Fibroblast of peridontal ligament (primary cell): ENCODE data around the gene MEGF9.

ENCODE experiments used
- DNase-seq: peaks from one replicate; pipeline ENCODE4 v3.0.0-alpha.2; 2010; ENCODE audit errors: extremely low read depth

The MEGF9 gene

GRCh38 chr9:120625222-120625621 lies 89.0 kb downstream of the MEGF9 start:
- DNase-seq: no peak

GRCh38 chr9:120622790-120623189 lies 91.5 kb downstream of the MEGF9 start:
- no peak for DNase-seq

GRCh38 chr9:120621941-120622340 lies 92.3 kb downstream of the MEGF9 start:
- no peak for DNase-seq

- peak; percentile 87 for DNase-seq
These were observed 94.3 kb downstream of the MEGF9 start for GRCh38 chr9:120619751-120620655.

- peak; percentile 43 for DNase-seq
These were observed 97.0 kb downstream of the MEGF9 start for GRCh38 chr9:120616966-120617935.

GRCh38 chr9:120612218-120612617 lies 102.1 kb downstream of the MEGF9 start:
- DNase-seq: no peak

- no peak for DNase-seq
These were observed 102.6 kb downstream of the MEGF9 start for GRCh38 chr9:120611690-120612068.

GRCh38 chr9:120610975-120611689 lies 103.1 kb downstream of the MEGF9 start:
- DNase-seq: peak; percentile 19

GRCh38 chr9:120609636-120610035 lies 104.6 kb downstream of the MEGF9 start:
- peak; percentile 30 for DNase-seq

GRCh38 chr9:120608421-120608820 lies 105.8 kb downstream of the MEGF9 start:
- DNase-seq: no peak

GRCh38 chr9:120603591-120603990 lies 110.7 kb downstream of the MEGF9 start:
- no peak for DNase-seq

GRCh38 chr9:120603010-120603409 lies 111.3 kb downstream of the MEGF9 start:
- no peak for DNase-seq

GRCh38 chr9:120593955-120594277 lies 120.4 kb downstream of the MEGF9 start:
- no peak for DNase-seq

GRCh38 chr9:120593250-120593954 lies 120.9 kb downstream of the MEGF9 start:
- no peak for DNase-seq

- no peak for DNase-seq
These were observed 122.1 kb downstream of the MEGF9 start for GRCh38 chr9:120592210-120592609.

GRCh38 chr9:120587328-120587727 lies 126.9 kb downstream of the MEGF9 start:
- DNase-seq: no peak

GRCh38 chr9:120583958-120584369 lies 130.3 kb downstream of the MEGF9 start:
- peak; percentile 98 for DNase-seq

- peak; percentile 98 for DNase-seq
These were observed 134.0 kb downstream of the MEGF9 start, which contains the start of gene CDK5RAP2 for GRCh38 chr9:120580051-120580896. CDK5RAP2 (minus strand) TSS chr9:120580167; CDS start chr9:120579978, 189 bp downstream.

- no peak for DNase-seq
These were observed 134.9 kb downstream of the MEGF9 start for GRCh38 chr9:120579139-120580050.
